Cerebellar nuclear complex (tissue), 1 donor: ENCODE measurements around the gene SLC9A4.

ENCODE experiments used
- DNase-seq, 2 experiments: peaks; one replicate each; lab custom pipeline; 2025; lab: John Stamatoyannopoulos, UW

The SLC9A4 gene

DNA sequence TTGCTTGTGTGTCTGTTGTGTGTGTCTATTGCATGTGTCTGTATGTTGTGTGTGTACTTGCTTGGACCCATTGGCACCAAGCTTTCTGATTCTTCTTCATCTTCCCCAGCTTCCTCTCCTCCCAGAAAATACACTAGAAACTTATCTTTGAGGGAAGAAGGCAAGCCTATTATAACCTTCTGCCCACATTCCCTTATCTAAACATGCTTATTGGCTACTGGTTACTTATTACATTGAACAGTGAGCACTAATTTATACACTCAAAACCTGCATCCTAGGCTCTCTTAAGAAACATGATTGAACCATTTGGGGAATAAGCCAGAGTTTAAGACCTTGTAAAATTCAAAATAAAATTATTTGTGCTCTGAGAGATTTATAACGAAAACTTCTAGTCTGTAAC is 26.5 kb downstream of the SLC9A4 start:
- DNase-seq = no peak

DNA sequence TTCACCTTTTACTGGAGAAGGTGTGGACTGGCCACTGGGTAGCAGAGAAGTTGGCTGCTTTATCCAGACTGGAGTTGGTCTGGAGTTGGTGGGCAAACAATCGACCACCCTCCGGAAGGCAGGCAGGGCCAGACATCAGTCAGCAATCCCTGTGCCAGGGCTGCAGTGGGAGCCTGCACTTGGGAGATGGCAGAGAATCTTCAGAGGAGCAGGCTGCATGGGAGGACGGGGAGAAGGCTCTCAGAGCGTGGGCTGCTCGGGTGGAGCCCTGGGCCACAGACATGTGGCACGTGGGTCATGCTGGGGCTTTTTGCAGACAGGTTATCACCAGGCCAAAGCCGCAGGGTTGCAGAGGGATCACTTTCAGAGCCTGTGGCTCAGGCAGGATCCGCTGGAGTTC is 29.6 kb downstream of the SLC9A4 start:
- DNase-seq = no peak

DNA sequence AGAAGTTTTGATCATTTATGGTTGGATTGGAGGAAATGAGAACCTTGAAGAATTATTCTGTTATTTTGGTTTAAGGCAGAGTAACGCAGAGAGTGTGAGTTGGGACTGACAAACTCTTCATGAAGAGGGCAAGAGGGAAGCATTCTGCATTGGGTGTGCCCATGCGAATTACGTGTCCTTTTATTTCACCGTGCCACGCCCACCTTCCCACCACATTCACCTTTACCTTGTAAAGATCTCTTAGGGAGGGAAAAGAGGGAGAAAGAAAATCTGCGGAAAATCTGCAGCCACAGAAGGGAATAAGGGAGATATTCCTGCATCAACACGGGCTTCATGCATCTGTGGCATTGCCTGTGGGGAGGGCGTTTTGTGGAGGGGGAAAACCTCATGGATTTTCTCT is 31.8 kb downstream of the SLC9A4 start:
- no peak for DNase-seq

DNA sequence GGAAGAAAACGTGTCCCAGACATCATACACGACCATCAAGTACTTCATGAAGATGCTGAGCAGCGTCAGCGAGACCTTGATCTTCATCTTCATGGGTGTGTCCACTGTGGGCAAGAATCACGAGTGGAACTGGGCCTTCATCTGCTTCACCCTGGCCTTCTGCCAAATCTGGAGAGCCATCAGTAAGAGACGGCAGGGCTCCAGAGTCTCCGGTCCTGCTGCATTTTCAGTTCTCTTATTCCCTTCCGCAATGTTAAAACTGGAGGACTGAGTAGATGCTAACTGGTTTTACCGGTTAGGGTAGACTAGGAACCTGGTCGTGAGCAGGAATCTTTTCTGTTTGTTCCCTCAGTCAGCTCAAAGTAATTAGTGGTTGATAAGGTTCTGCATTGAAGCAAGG is 32.3 kb downstream of the SLC9A4 start:
- DNase-seq = no peak

DNA sequence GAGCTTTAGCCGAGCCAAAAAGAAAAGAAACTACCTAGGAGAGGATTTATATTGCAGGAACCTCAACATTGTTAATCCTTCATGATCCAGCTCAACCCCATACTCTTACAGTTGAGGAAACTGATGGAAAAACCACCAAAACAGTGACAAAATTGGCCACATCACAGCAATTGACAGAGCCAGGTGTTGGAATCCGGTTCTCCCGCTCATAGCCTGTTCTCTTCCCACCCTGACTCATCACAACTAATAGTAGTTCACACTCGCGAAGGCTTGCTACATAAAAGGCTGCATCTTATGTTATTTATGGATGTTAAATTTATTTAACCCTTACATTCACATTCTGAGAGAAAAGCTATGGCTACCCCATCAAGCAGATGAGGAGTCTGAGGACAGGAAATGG is 33.7 kb downstream of the SLC9A4 start:
- DNase-seq = no peak

DNA sequence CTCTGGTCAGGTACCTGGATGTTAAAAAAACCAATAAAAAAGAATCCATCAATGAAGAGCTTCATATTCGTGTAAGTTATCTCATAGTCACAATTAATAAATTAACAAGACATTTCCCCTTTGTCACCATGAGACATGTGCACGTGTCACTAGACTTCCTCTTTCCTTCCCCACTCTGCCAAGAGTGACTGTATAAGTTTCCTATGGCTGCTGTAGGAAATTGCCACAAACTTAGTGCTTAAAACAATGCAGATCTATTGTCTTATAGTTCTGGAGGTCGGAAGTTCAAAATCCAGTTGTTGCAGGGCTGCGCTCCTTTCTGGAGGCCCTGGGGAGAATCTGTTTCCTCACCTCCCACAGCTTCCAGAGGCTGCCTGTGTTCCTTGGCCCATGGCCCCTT is 35.8 kb downstream of the SLC9A4 start:
- DNase-seq = no peak

DNA sequence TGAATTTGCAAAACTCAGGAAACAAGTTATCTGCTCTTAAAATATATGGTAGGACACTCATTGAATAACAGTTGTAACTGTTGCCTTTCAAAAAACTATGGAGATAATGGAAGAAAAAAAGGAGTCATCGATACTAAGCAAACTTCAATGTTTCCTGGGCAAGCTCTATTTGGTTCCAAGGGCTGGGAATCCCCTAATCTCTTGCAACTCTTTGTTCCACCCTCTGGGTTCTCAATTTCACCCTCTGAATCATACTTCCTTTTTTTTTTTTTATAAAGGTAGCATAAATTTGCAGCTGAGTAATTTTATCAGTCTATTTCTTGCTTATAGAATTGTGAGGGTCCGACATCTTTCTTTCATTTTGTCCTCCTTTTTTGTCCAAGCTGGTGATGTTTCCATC is 36.7 kb downstream of the SLC9A4 start:
- DNase-seq = no peak

DNA sequence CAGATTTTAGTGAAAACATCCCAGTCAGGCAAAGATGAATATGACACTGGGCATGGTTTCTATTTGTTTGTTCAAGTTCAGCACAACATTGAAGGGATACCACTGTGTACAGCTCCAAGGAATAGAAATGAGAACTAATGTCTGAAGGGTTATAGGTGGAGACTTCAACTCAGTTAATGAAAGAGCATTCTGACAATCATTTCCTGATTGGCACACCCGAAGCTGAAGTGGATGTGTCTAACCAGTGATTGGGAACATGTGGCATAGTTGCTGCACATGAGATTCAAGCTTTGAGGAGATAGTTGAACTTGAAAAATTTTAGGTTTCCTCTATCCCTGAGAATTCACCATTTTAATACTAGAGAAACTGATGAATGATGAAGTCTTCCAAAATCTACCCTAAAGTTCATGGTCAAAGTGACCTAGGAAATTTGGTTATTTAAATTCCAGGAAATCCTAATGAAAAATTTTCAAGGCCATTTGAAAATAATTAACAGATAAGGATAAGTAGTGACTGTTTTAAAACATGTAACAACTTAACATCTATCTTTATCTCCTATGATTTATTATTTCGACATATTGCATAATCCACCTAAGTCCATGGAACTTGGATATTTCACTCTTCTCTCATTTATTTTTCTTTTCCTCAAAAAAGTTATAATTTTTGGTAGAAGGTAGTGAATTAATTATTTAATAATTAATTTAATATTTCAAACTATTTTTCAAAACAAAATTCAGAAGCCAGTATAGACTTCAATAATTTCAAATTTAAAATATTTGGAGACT is 38.0 kb downstream of the SLC9A4 start:
- DNase-seq = no peak

DNA sequence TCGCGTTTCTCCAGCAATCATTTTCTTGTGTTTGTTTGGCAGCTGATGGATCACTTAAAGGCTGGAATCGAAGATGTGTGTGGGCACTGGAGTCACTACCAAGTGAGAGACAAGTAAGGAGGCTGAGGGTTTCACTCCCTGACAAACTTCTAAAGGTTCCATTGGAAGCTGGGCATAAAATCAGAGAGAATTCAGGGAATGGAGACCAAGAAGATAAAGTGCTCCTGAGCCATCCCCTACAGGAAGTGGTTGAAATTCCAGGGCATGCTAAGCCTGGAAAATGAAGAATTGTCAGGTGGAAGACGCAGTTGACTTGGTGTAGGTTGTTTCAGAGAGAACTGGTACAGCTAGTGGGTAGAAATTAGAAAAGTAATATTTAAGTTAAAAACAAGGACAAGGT is 39.1 kb downstream of the SLC9A4 start:
- DNase-seq = no peak

DNA sequence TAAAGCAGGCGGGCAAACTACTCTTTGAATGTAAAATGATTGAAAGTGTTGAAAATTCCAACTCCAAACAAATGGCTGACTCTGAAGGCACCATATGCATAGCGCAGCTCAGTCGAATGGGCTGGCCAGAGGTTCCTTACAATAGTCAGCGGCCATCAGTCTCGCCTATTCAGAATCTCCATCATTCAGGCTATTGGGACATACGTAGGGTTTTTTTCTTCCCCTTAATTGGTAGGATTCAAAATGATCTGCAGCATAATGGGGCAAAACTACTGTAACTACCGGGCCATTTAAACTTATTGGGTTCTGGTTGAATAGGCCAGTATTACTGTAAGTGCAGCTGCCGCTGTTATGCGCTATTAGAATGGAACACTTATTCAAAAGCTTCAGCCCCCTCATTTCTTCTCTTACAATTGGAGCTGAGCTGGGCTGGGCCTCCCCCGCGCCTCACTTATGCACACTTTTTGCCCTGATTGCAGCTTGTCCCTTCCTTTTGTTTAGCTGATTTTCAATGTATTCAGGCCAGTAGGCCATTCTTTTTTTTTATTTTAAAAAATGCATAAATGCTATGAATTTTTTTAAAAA is 40.4 kb downstream of the SLC9A4 start:
- DNase-seq = no peak

DNA sequence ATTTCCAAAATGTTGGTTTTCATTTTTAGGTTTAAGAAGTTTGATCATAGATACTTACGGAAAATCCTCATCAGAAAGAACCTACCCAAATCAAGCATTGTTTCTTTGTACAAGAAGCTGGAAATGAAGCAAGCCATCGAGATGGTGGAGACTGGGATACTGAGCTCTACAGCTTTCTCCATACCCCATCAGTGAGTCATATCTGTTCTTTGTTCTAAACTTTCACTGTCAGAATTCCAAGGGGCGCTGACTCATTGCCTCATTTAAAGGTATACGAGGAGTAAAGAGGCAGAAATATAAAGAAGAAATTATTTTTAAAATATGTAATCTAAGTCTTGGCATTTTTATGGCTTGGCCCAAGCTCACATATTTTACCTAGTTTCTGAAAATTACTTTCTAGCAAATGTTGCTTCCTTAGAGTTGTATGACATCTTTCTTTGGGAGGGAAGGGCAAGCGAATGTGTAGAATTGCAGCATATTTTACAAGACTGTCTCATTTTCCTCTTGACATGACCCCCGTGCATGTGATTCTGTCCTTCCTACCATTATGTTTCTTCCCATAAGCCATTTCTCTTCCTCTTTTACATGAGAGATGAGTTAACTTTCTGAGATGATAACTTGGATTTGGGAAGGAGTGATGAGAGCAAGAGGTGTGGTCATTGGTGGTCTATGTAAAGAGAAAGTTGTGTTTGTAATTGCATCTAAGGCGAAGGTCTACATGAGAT is 41.2 kb downstream of the SLC9A4 start:
- DNase-seq = no peak

DNA sequence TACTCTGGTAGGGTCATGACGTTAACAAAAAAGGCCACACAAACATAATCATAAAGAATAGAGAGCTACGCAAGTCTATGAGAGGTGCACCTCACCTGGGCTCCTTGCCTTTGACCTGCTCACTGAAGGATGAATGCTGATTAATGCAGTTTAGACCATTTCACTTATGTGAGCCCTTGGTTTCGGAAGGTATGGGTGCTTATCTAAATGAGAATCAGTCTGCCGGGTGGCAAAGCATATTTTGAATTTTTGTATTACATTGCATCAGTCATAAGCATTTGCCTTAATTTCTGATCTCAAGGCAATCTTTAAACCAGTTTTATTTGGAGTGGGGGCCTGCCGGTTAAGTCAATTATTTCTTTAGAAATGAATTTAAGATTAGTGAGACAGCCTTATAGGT is 42.8 kb downstream of the SLC9A4 start:
- DNase-seq = no peak

DNA sequence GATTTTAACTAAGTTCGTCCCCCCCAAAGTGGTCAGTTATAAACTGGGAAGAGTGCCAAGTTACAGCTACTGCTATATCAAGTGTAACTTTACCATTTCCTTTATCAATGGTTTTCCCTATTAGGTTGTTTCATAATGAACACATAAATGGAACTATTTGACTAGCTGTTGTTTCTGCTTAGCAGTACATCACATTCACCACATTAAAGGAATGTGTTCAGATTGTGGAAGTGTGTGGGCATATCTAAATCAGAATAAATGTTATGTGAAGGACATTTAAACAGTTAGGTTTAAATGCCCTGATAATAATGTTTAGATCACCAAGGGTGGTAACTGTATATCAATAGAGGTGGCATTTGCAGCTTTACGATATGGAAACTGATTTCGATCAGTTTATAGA is 45.1 kb downstream of the SLC9A4 start:
- DNase-seq = no peak

DNA sequence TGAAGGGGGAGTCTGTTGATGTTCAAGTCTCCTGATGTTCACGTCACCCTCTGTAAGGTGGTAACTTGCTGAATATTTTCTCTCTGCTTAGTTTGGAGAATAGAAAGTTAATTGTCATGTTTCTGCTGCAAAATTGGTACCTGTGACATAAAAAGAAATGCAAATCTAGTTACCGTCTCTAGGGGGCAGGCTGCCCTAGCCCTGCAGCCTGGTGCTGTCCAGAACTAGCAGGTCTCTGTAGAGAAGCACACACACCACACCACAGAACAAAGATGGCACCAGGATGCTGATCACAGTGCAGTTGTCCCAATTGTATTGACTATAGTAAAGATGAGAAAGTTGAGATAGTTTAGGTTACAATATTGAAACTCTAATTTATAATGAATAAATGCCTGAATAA is 47.0 kb downstream of the SLC9A4 start:
- no peak for DNase-seq

DNA sequence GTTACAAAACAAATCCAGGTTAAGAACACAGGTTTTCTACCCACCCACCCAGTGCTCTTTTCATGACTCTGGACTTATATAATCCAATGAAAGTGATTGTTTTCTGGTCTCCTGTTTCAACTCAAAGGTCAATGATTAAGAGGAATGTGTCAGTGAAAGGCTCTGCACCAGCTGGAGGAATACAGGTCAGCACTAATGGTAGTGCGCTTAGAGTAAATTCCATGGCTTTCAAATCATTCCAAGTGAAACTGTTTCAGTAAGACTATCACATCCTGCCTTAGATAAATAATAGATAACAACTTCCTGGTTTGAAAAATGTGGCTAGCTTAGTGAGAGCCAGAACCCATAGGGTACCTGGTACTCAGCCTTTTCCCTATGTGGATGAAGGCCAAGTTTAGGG is 47.8 kb downstream of the SLC9A4 start:
- DNase-seq = no peak

DNA sequence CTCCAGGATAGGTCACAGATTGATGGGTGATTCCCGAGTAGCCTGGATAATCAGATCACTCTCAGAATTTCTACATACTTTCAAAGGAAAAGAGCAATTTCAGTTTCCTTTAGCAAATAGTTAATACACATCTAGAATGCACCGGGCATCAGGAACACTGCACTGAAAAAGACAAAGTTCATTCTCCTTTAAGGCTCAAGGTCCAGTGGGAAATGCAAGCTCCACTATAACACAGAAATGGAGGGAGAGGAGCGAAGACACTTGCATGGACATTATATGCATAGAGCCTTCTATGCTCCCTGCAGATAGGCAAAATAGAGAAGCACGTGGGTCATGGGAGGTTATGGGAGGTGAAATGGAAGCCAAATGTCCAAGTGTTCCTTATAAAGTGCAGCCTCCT is 49.1 kb downstream of the SLC9A4 start:
- DNase-seq = no peak

DNA sequence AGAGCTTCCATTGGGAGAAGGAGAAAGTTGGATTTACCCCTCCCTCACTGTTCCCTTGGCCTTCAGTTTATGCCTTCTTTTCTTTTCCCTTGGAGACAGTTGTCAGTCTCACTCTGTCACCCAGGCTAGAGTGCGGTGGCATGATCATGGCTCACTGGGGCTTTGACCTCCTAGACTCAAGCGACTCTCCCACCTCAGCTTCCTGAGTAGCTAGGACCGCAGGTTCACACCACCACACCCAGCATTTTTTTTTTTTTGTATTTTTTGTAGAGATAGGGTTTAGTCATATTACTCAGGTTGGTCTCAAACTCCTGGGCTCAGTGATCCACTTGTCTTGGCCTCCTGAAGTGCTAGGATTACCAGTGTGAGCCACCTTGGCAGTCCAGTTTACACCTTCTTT is 49.9 kb downstream of the SLC9A4 start:
- DNase-seq = no peak

DNA sequence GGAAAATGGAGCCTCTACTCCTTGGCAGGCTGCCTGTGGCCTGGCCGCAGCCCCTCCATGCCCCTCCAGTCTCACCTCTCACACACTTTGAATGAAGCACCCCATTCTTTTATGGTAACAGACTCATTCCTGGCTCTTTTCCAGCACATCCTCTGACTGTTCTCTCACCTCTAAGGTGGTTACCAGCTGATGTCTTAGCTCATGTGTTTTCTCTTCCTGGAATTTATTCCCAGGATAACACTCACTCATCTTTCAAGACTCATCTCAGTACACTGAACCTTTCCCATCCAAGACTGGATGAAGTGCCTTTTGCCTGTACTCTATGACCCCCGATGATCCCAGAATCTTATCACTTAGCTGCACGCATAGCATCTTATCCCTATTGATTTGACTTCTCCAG is 50.6 kb downstream of the SLC9A4 start:
- no peak for DNase-seq

DNA sequence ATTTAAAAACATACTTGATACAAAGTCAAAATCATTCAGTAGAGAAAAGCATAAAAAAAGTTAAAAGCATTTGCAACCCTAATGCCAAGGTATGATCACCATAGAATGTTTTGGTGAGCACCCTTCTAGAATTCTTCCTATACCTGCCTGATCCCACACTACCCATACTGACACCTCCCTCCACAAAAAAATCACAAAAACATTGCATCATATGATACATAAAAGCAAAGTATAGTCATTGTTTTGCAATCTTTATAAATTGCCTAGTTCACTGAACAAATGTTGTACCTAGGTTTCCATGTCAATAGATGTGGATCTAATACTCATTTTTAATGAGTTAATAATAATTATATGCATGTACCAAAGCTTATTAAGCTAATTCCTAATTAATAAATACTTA is 54.1 kb downstream of the SLC9A4 start:
- DNase-seq = no peak

DNA sequence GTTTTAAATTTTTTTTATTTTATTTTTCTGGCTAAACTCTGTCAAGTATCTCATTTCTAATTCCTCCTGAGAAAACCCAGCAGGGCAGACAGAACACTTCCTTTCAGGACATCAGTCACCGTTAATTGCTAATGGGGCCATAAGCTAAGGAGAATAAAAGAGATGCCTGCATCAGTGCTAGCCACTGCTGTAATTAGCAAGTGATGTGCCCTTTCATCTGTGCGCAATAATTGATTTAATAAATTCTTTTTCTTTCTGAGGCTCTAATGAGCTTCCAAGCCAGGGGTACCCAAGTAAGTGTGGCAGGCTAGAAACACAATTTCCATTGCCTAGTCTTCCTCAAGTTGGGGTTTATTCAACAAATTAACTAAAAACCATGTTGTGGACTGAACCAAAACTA is 65.5 kb downstream of the SLC9A4 start:
- no peak for DNase-seq

DNA sequence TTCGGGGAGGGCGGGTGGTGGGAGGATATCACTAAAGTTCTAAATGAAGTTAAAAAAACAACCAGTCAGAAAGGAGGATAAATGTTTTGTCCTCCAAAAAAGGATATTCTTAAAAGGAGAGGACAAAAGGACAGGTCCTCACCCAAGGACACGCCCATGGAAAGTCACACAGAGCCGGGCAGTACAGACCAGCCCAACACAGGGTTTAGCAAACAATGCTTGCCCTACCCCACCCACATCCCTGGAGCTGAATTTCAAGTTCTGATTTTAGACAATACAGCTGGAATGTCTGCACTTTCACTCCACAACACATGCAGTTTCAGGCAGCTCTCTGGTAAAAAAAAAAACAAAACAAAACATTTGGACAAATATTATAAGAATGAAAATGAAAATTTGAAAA is 67.9 kb downstream of the SLC9A4 start:
- DNase-seq = no peak

DNA sequence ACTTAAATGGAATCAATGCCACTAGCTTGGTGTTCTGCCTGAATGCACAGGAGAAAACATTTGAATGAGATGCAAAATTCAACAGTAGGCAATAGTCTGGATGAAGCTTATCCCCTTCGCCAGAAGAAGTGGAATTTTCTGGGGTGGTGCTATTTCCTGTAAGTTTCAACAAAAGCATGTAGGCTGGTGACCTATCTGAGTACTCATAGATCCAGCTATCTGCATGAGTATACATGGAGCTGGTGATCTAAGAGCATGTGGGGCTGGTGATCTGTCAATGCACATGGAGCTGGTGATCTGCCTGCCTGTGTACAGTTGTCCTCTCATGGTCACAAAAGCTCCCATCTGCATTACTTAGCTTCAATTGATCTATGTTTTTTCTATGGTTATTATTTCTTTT is 71.2 kb downstream of the SLC9A4 start:
- DNase-seq = no peak

DNA sequence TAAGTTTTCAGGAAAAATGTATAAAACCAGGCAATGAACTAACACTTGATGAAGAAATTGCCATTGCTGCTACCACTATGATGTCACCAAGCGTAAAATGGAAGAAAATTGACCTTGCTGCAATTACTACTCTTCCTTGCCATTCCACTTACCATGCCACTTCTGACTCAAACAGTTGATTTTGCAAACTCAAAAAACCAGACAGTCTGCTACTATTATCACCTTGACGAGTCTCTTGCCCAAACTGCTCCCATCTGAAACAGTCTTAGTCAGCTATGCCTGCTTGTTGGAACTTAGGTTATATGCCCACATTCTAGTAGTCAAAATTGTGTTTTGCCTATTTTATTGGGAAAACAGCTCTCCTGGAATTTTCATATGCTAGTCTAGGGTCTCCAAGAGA is 74.4 kb downstream of the SLC9A4 start:
- no peak for DNase-seq

DNA sequence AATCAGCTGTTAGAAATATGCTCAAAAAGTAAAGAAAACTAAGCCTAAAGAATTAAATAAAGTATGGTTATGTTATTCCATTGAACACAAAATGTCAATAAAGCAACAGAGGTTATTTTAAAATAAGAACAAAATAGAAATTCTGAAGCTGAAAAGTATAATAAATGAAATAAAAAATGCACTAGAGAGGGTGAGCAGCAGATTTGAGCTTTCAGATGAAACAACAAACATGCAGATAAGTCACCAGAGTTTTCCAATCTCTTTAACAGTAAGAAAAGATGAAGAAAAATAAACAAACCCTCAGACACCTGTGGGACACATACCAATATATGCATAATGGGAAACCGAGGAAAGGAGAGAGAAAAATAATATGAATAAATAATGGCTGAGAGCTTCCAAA is 76.0 kb downstream of the SLC9A4 start:
- DNase-seq = no peak
